Adrenal gland (tissue), 12 donors: Measurements from ENCODE around the gene CACNA1G. TPM values are rescaled to one million over a fixed set of nuclear protein-coding genes. Genes with fewer than 3 reads are reported as not detected.

Experiments used
- DNase-seq, 7 donors: peaks; one replicate each; pipeline ENCODE4 v3.0.0-alpha.2; 2019 to 2020
- H3K27ac ChIP-seq, 5 donors: fragments of 200-600 bp; sonication (generic) in 4 of 5; 1 replicate in 3 of 5; 2 replicates in 2 of 5; pipeline versions ENCODE4 v1.5.1 to v1.8.0; 2016 to 2020; ENCODE audit warnings: mild to moderate bottlenecking in 1 of 5
- H3K27me3 ChIP-seq: fragments of 200-600 bp; 2 replicates; pipeline ENCODE4 v1.8.0; 2021
- H3K36me3 ChIP-seq, 2 donors: fragments of 200-600 bp; replicated peaks in 1 of 2; 1 replicate in 1 of 2; 2 replicates in 1 of 2; pipeline versions ENCODE4 v1.5.1 to v1.8.0; 2018 to 2022
- H3K4me1 ChIP-seq, 2 donors: fragments of 200-600 bp; replicated peaks in 1 of 2; 1 replicate in 1 of 2; 2 replicates in 1 of 2; pipeline versions ENCODE4 v1.5.1 to v1.8.0; 2018 to 2021
- H3K4me3 ChIP-seq, 4 donors: fragments of 200-600 bp; sonication (generic) in 3 of 4; one replicate each; pipeline ENCODE4 v1.5.1; 2016 to 2018
- H3K9me3 ChIP-seq, 3 donors: fragments of 200-600 bp; sonication (generic) in 1 of 3; replicated peaks in 1 of 3; 1 replicate in 2 of 3; 2 replicates in 1 of 3; pipeline versions ENCODE4 v1.5.1 to v1.8.0; 2016 to 2021
- CTCF ChIP-seq, 6 experiments: fragments of 450-650 bp in 4 of 6; fragments of 200-600 bp in 2 of 6; sonication (generic) in 1 of 6; IDR thresholded peaks; 1 replicate in 5 of 6; 2 replicates in 1 of 6; pipeline versions ENCODE4 v1.5.1 to v1.8.0; 2016 to 2021; ENCODE audit warnings: antibody characterized with exemption in 6 of 6, mild to moderate bottlenecking in 2 of 6, moderate library complexity in 1 of 6
- POLR2A ChIP-seq, 2 donors: fragments of 450-650 bp; IDR thresholded peaks; one replicate each; pipeline ENCODE4 v1.6.1; 2017; ENCODE audit warnings: antibody characterized with exemption in 2 of 2, mild to moderate bottlenecking in 2 of 2, moderate library complexity in 1 of 2
- WGBS, 4 donors: extraction: QIAGEN DNeasy Blood & Tissue Kit in 2 of 4; methylation state at CpG; one replicate each; pipeline versions ENCODE4 v1.1.5 to v1.1.7; 2013 to 2017; 5-methylcytosine and 5-hydroxymethylcytosine counted together
- intact Hi-C, 2 donors: fragments of 100-400 bp; cut with DNase I; formaldehyde crosslinking; loops; one replicate each; pipeline versions ENCODE4 v1.14.1 to v1.15.0; 2022 to 2023
- polyA plus RNA-seq, 3 donors: library from polyadenylated mRNA; stranded (reverse); fragments of 200-250 nt in 2 of 3; fragments of 350-450 nt in 1 of 3; fragmentation: Illumina TruSeq in 1 of 3; extraction: RNeasy Lipid Tissue Mini Kit (QIAGEN cat#74804) in 1 of 3; gene quantifications; one replicate each; pipeline ENCODE4 v1.2.3, GENCODE V29; 2013 to 2014
- total RNA-seq, 9 donors: library from RNA; depleted of rRNA in 4 of 9; stranded (reverse); fragments of >200 nt in 4 of 9; fragments of 120-200 nt in 1 of 9; fragmentation: NEBNext Ultra II Directional in 1 of 9; extraction: Animal tissue kit (Norgen Biotek cat#: 25700) in 1 of 9; gene quantifications; one replicate each; pipeline versions ENCODE4 v1.1.0 to v1.2.4, GENCODE V29; 2013 to 2023
- donor health status: healthy with polysubstance abuse.
- donor health status: Bipolar disorder and iron deficiency.
- donor health status: DM: yes; HTN: yes; CAD: no.
- donor health status: DM: no; HTN: no; CAD: no.
- donor health status: DM: no; HTN: no; CAD: no.
- donor health status: DM: yes; HTN: yes; CAD: no.

The CACNA1G gene
- total and polyA plus RNA-seq, 12 donors, result 0.05 to 2.6 (median 0.14) TPM; not detected in 1

GRCh38 chr17:50647187-50647586 lies 86.7 kb downstream of the CACNA1G start:
- Histone ChIP-seq H3K4me1 (peaks cover 16 to 17% of the 10 kb centered on the region in 2 donors), H3K4me3 (no peak overlapping the region), H3K9me3 (no peaks in the 10 kb centered on the region), H3K27ac (peak overlapping the region in 1 of 5 donors; percentile 46), H3K36me3 (no peaks in the 10 kb centered on the region), H3K27me3 (no peaks in the 10 kb centered on the region)
- TF ChIP-seq CTCF (IDR thresholded peaks at IDR 0.05), result no peak
- no peak for TF ChIP-seq POLR2A (IDR thresholded peaks at IDR 0.05)
- DNase-seq, result no peak
- intact Hi-C loops, result no loop called here
- WGBS, 4 donors, result 49 to 85% (median 72%) methylated on average over 2 of the region's 2 CpGs

- Histone ChIP-seq H3K27me3 (no peaks in the 10 kb centered on the region), H3K36me3 (no peaks in the 10 kb centered on the region), H3K27ac (no peak overlapping the region), H3K4me3 (no peak overlapping the region), H3K4me1 (peaks cover 0 to 5% of the 10 kb centered on the region in 2 donors), H3K9me3 (no peaks in the 10 kb centered on the region)
- no peak for TF ChIP-seq CTCF (IDR thresholded peaks at IDR 0.05)
- TF ChIP-seq POLR2A (IDR thresholded peaks at IDR 0.05), result no peak
- intact Hi-C loops, result no loop called here
- 83 to 85% (median 84%) methylated on average over 7 of the region's 7 CpGs for WGBS, 4 donors
- DNase-seq, result no peak
Observed at GRCh38 chr17:50649042-50649908, 88.8 kb downstream of the CACNA1G start.

- H3K27me3 ChIP-seq, result no peaks in the 10 kb centered on the region
- peaks cover 0 to 5% of the 10 kb centered on the region in 2 donors for H3K4me1 ChIP-seq
- H3K27ac ChIP-seq, result no peak overlapping the region
- no peaks in the 10 kb centered on the region for H3K9me3 ChIP-seq
- no peaks in the 10 kb centered on the region for H3K36me3 ChIP-seq
- 90 to 97% (median 93%) methylated on average over 2 of the region's 2 CpGs for WGBS, 4 donors
- intact Hi-C loops, result no loop called here
- TF ChIP-seq CTCF (IDR thresholded peaks at IDR 0.05) (no peak), POLR2A (IDR thresholded peaks at IDR 0.05) (no peak)
- no peak for DNase-seq
- H3K4me3 ChIP-seq, result no peak overlapping the region
Observed at GRCh38 chr17:50651661-50652060, 91.1 kb downstream of the CACNA1G start.

GRCh38 chr17:50653738-50654137 lies 93.2 kb downstream of the CACNA1G start:
- TF ChIP-seq POLR2A (IDR thresholded peaks at IDR 0.05), result no peak
- TF ChIP-seq CTCF (IDR thresholded peaks at IDR 0.05), result no peak
- DNase-seq, result no peak
- Histone ChIP-seq H3K27me3 (no peaks in the 10 kb centered on the region), H3K4me3 (no peak overlapping the region), H3K4me1 (peaks cover 6 to 10% of the 10 kb centered on the region in 2 donors), H3K36me3 (no peaks in the 10 kb centered on the region), H3K27ac (no peak overlapping the region), H3K9me3 (no peaks in the 10 kb centered on the region)
- 70 to 86% (median 78%) methylated on average over 3 of the region's 3 CpGs for WGBS, 4 donors
- intact Hi-C loops, result no loop called here
